D721Med (cell line): ENCODE data around the gene ADGRA1.

Experiments
- DNase-seq: peaks from one replicate; pipeline ENCODE4 v3.0.0; 2011; ENCODE audit warnings: low spot score; ENCODE audit not compliant: insufficient read length
- FAIRE-seq: peaks from 2 replicates; lab custom pipeline; 2011; peaks lifted over from hg19 to GRCh38; lab: Jason Lieb, UNC
- CTCF ChIP-seq: IDR thresholded peaks from 2 replicates; pipeline ENCODE4 v1.5.1; 2012; ENCODE audit warnings: mild to moderate bottlenecking, control low read depth; ENCODE audit not compliant: insufficient read depth; ENCODE audit errors: missing control alignments

Gene ADGRA1

GRCh38 chr10:133165556-133166503 is 78.1 kb downstream of the ADGRA1 start:
- no peak for FAIRE-seq
- TF ChIP-seq CTCF, result no peak
- no peak for DNase-seq

- FAIRE-seq (no peak), DNase-seq (no peak)
- no peak for TF ChIP-seq CTCF
Measured at GRCh38 chr10:133166504-133166827, 78.7 kb downstream of the ADGRA1 start.

DNA sequence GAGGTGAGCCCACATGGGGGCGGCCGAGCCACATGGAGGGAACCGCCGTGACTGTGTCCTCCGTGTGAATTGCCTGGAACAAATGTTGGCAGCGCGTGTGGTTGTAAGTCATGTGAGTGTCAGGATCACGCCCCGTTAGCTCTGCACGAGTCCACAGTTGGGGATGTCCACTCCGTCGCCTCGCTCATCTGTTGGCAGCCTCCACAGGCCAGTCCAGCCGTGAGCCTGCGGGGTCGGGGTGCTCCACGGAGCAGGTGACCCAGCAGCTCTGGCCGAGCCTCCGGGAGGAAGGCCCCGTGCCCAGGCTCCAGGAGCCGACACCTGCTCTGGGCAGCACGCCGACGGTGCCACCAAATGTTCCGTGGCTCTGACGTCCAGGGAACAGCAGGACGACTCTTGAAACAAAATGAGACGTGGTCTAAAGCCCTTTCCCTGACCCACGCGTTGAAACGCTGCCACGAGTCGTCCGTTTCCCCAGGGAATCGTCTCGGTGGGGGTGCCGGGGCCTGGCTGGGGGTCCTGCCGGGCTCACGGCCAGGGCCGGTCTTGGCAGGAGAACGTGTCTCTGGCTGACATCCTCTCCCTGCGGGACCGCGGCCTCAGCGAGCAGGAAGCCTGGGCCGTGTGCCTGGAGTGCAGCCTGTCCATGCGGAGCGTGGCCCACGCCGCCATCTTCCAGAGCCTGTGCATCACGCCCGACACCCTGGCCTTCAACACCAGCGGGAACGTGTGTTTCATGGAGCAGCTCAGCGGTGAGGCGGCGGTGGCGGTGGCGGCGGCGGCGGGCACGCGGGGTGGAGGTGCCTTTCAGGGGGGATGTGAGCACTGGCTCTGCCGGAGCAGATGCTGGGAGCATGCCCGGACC is 79.3 kb downstream of the ADGRA1 start:
- no peak for TF ChIP-seq CTCF
- no peak for DNase-seq
- no peak for FAIRE-seq

DNA sequence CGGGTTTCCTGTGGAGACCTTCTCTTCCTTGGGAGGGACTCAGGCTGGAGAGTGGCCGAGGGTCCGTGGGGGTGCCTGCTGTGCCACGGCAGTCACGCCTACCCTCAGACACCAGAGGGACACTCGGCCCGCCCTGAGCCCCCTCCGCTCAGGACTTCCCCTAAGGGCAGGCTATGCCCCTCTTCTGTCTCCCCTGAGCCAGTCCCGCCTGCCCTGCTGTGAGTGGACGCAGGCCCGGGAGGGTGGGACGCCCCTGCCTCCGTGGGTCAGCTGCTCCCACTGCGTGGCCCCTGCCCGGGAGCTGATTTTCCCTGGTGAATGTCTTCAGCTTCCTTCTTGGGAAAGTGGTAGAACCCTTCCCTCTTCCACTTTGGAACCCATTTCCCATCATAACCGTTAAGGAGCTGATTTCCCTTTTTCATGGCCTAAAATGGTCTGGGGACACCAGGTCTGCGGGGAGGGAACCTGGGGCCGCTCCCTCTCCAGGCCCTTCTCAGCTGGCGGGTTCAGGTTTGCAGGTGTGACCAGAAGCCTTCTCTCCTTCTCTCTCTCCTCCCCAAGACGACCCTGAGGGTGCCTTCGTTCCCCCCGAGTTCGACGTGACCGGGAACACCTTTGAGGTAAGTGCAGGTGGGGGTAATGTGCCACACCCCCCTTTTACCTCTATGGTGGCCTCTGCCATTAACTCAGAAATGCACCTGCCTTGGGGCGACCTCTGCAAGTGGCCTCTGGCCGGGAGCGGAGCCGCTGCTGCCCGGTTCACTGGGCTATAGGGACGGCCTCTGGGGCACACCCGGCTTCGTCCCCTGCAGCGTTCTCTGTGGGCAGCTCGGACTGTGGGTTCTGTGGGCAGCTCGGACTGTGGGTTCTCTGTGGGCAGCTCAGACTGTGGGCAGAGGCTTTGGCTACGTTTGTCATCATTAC is 80.2 kb downstream of the ADGRA1 start:
- DNase-seq (no peak), FAIRE-seq (no peak)
- TF ChIP-seq CTCF, result no peak

DNA sequence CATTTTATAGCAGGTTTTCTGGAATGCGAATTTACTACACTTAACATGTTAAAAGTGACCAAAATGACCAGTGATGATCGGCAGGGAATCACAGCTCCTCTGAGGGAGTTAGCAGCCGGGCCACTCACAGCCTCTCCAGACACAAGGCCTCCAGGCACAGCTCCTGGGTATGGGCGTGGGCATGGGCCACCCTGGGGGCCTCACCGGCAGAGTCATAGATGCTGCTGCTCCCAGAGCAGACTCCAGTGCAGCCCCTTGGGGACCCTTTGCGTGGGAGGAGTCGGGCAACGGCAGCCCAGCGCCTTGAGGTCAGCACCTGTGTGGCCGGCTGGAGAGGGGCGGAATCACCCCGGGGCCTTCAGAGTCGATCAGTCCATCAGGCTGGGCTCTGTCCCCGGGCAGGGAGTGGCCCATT is 80.9 kb downstream of the ADGRA1 start:
- FAIRE-seq (no peak), DNase-seq (no peak)
- TF ChIP-seq CTCF, result no peak

DNA sequence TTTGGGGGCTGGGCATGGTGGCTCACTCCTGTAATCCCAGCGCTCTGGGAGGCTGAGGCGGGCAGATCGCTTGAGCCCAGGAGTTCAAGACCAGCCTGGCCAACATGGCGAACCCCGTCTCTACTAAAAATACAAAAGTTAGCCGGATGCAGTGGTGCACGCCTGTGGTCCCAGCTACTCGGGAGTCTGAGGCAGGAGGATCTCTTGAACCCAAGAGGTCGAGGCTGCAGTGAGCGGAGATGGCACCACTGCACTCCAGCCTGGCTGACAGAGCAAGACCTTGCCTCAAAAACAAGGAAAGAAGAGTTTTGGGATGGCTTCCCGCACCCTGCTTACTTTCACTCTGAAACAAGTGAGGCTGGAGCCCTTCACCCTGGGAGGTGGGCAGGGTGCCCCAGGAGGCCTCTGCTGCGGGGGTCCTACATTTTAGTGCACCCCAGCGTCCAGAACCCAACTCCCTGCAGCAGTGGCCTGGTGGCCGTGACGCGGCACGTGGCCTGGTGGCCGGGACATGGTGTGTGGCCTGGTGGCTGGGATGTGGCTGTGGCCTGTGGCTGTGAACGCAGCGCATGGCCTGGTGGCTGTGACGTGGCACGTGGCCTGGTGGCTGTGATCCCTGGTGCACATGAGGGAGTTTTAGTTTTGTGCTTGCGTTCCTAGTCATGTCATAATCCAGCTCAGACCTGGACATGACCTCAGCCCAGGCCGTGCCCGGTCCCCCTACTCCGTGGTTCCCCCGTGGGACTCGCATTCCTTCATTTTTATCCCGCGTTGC is 81.6 kb downstream of the ADGRA1 start:
- TF ChIP-seq CTCF, result no peak
- FAIRE-seq (no peak), DNase-seq (no peak)
